Fibroblast of skin of right biceps (primary cell): Measurements from ENCODE around the gene VCAN.
"Not testable (repeated sequence)": the region's sequence is repeated elsewhere in the genome, so short reads cannot be mapped to it uniquely, and the experiment has no call there.

Experiments used
- DNase-seq: peaks from one replicate; pipeline ENCODE4 v3.0.0-alpha.2; 2013

VCAN gene

DNA sequence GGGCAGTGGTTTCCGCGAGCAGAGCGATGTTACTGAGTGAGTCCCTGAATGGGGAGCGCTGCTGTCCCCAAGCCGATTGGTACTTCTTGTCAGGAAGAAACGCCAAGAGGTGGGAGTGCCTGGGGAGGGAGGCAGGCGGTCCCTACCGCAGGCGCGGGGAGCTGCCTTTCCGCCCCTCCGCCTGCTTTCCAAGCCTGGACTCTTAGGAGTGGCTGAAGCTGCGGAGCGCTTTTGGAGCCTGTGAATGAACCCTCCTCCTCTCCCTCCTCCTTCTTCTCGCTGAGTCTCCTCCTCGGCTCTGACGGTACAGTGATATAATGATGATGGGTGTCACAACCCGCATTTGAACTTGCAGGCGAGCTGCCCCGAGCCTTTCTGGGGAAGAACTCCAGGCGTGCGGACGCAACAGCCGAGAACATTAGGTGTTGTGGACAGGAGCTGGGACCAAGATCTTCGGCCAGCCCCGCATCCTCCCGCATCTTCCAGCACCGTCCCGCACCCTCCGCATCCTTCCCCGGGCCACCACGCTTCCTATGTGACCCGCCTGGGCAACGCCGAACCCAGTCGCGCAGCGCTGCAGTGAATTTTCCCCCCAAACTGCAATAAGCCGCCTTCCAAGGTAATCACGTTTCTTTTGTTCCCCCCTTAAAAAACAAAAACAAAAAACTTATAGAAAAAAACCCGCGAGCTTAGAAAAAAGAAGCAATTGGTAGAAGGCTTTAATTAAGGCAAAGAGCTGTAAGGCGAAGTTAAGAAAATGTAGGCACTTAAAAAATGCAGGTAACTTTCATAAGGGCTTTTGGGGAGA lies at the start of gene VCAN:
Gene VCAN, plus strand, starts transcription at position 340 of the 808 bp plus-strand sequence. CDS start 11,775 bp downstream, outside the sequence.
- DNase-seq, result peak; percentile 93

DNA sequence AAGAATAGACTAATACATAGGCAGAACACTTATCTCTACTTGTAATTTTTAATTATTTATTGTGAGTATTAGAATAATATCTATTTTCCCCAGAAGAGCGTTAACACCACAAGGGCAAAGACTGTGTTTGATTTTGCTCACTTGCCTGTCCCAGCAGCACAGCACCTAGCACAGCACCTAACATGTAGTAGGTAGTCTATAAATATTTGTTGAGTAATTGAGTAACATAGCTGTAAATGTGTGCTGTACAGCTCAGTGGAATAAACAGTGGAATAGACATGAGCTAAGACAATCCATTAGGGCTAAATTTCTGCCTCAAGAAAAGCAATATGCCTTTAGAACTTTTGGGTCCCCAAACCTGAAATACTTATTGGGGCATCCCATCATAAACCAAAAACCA lies 49.3 kb upstream of the VCAN start:
- no peak for DNase-seq

DNA sequence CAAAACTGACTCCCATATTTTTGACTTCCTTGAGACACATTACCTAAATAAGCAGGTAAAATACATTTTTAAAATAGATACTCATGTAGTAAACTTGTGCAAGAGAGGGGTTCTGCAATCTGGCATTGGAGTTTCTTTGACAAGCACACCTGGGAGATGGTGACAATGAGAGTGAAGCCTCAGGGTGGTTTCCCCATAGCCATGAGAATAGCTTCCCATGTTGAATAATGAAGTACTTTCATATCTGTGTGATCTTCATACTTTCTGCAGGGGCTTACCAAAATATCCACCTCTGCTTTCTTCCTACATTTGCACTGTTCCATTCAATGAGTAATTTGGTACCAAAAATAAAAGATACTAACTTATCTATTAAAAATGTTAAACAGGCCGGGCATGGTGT lies 44.7 kb upstream of the VCAN start:
- DNase-seq, result no peak

DNA sequence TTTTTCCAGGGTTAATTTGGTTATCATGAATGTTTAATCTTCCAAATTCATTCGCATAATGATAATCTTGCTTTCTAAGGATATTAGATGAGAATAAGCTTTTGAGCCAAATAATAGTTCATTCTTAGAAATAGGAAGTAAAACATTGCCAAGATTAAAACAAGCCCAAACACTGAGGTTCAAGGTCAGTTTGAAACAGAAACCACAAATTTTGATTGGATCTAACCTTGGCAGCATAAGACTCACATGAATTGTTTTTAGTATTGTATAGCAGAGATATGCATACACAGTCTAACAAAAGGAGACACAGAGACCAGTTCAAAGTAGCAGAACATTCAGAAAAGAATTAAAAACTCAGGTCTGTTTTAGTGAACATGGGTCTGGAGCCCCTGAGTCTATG lies 43.4 kb upstream of the VCAN start:
- DNase-seq, result no peak

DNA sequence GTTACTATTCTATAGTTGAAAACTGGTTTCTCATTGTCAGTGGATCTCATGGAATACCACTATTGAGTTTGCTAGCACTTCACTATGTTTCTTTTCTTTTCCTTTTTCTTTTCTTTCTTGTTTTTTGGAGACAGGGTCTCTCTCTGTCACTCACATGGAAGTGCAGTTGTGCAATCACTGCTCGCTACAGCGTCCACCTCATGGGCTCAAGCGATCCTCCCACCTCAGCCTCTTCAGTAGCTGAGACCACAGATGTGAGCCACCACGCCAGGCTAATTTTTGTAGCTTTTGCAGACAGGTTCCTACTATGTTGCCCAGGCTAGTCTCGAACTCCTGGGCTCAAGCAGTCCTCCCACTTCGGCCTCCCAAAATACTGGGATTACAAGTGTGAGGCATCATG lies 42.7 kb upstream of the VCAN start:
- no peak for DNase-seq

DNA sequence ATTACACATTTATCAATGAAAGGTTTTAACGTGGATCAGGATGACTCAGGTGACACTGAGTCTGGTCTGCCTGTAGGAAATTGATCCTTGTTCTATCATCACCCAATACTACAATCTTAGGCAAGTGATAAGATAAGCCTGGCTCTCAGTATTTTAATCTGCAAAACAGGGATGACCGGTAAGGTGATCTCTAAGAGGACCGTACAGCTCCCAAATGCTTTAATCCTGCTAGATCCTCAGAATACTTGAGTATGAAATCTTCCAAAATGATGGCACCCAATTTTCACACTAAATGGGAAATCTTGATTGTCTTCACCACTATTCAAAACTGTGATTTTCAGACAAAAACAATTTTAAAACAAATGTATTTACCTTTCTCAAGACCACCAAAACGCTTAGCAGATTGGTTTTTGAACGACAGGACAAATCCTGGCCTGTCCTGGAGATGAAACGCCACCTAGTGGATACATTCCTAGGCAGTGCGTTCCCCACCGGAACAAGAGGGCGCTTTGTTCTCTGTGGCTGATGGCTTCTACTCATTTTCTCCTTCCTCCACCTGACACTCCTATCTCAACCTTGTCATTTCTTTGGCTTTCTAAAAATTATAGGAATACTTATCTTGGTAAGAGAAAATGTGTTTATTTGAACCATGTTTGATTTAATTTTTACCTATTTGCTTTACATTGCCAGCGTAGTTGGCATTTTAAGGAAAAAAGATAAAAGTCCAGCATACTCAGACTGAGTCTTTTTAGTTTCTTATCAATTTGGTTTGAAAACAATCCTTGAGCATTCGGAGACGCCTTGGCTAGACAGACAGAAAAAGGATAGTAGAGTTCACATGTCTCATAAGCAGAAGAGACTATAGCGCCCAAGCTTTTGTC lies 41.2 kb upstream of the VCAN start:
- peak; percentile 63 for DNase-seq

- peak; percentile 55 for DNase-seq
Measured at GRCh38 chr5:83433891-83434290, 37.7 kb upstream of the VCAN start.

- no peak for DNase-seq
Measured at GRCh38 chr5:83434946-83435345, 36.6 kb upstream of the VCAN start.

- DNase-seq, result no peak
Measured at GRCh38 chr5:83436276-83436675, 35.3 kb upstream of the VCAN start.

DNA sequence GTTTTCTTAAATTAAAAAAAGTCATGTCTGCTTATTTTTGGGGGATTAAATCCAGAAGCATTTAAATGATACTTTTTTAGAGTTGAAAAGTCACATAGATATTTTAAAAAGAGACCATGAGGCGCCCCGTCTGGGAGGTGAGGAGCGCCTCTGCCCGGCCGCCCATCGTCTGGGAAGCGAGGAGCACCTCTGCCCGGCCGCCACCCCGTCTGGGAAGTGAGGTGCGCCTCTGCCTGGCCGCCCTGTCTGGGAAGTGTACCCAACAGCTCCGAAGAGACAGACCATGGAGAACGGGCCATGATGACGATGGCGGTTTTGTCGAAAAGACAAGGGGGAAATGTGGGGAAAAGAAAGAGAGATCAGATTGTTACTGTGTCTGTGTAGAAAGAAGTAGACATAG lies 33.8 kb upstream of the VCAN start:
- not testable (repeated sequence) for DNase-seq

DNA sequence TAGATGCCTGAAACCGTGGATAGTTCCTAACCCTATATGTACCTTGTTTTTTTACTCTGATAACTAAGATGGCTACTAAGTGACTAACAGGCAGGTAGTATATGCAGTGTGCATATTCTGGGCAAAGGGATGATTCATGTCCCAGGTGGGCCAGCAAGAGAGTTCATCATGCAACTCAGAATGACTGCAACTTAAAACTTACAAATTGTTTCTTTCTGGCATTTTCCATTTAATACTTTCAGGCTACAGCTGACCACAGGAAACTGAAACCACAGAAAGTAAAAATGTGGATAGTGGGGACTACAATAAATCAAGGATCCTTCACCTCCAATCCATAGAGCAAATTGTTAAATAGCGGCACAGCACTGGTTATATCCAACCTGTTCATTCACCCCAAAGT lies 30.7 kb upstream of the VCAN start:
- DNase-seq, result peak; percentile 18

DNA sequence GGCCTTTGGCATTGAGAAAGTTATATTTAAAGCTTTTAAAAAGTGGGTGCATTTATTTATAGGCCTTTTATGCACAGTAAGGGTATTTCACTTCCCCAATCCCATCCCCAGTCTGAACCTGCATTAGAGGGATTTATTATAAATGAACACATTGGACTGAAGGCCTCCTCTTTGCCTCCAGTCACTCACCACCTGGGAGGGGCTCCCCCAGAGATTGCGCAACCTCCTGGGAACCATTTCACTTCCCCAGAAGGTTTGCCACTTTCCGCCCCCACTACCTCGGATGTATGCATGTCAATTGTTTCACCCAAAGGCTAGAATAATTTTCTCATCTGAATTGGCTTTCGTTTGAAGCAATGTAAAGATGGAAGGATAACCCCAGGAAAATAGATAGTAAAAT lies 29.8 kb upstream of the VCAN start:
- no peak for DNase-seq

DNA sequence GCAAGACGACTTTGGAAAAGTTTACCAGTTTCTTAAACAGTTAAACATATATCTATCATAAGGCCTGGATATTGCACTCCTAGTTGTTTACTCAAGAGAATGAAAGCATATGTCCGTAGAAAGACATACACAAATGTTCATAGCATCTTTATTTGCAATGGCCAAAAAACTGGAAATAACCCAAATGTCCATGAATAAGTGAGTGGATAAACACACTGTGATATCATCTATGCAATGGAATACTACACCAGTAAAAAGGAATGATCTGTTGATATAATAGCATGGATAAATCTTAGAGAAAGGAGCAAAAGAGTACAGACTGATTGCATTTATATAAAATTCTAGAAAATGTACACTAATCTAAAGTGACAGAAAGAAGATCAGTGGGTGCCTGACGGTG lies 28.0 kb upstream of the VCAN start:
- no peak for DNase-seq

DNA sequence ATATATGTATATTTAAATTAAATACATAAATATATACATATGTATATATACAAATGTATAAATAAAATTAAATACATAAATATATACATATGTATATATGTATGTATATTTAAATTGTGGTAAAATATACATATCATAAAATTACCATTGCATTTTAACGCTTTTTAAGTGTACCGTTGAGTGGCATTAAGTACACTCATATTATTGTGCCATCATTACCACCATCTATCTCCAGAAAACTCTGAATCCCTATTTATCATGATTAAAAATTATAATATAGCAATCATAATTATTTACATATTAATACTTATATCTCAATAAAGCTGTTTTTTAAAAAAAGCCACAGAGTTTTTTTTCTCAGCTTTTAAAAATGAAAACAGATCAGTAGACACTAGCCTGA lies 27.1 kb upstream of the VCAN start:
- no peak for DNase-seq

GRCh38 chr5:83446253-83446947 lies 25.1 kb upstream of the VCAN start:
- DNase-seq, result no peak

DNA sequence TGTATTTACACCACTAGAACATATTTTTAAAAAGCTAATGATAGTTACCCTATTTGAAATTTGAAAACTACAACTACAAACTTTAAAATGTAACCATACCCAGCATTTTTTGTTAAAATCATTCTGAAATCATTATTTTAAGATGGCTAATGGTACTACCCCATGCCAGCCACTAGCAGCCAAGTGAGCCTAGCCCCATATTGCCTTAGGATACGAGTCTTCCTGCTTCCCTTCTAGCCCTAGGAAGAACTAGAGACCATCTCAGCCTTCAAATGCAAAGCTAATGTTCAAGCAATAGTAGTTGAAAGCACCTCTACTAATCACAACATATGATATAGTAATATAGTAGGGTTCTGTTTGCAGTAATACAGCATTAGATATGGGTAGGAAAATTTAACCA lies 24.0 kb upstream of the VCAN start:
- no peak for DNase-seq

DNA sequence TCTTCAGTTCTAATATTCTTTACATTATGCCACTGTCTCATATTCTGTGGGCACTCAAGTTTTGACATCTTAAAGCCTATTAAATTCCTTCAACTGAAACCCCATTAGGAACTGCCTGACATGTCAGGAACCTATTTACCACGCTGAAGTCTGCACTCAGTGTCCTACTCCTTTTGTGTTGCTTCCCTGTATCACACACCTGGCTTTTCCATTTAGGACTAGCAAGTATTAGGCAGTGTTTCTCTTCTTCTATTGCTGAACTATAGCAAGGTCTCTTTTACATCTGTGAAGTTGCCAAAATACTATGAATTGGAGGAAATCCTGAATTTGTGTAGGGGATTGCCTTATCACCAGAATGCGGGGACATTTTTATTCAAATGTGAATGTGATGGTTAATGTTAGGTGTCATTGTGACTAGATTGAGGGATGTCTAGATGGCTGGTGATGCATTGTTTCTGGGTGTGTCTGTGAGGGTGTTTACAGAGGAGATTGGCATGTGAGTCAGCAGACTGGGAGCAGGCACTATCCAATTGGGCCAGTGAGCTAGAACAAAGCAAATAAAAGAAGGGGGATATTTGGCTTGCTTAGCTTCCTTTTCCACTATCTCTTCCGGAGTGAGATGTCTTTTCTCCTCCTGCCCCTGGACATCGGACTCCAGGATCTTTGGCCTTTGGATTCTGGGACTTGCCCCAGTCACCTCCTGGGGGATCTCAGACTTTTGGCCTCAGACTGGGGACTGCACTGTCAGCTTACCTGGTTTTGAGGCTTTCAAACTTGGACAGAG lies 21.2 kb upstream of the VCAN start:
- DNase-seq, result no peak

GRCh38 chr5:83450967-83451248 lies 20.6 kb upstream of the VCAN start:
- DNase-seq, result no peak

DNA sequence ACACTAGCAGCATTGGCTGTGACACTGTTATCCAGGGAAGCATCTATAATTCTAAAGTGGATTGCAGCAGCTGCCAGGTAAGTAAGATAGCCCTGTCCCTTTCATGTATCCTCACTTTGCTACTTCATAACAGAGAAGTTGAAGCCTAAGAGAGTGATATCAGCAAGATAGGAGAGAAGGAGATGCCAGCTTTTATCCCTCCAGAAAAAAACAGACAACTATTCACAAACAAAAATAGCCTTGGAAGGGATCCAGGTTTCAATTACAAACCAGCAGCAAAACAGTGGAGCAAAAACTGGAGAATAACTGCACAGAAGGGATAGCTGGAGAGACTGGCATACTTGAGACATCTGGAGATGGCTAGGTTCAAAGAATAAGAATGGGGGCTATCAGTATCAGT lies 19.6 kb upstream of the VCAN start:
- DNase-seq, result no peak

GRCh38 chr5:83453937-83454336 lies 17.6 kb upstream of the VCAN start:
- DNase-seq, result no peak

- DNase-seq, result no peak
Measured at GRCh38 chr5:83464261-83464660, 7.3 kb upstream of the VCAN start.

GRCh38 chr5:83467371-83468035 lies 4.0 kb upstream of the VCAN start:
- DNase-seq, result peak; percentile 71
